ENCODE results near the gene XRCC1. TPM values are rescaled to one million over a fixed set of nuclear protein-coding genes. Genes with fewer than 3 reads are reported as not detected.

The XRCC1 gene
- polyA plus RNA-seq, 1 of the 3 experiments (the other 2 are of a cell fraction): 30.3 TPM

GRCh38 chr19:43522929-43523328, 52.4 kb downstream of the XRCC1 start:
- 81% methylated on average over 5 of the region's 5 CpGs for WGBS (ENCODE audit: low lambda C conversion rate)
- no peaks in the 10 kb centered on the region for H4K20me1 ChIP-seq (ENCODE audit: insufficient read depth)
- no peaks in the 10 kb centered on the region for H3K27me3 ChIP-seq (ENCODE audit: insufficient read depth)
- no peak overlapping the region for H3K9ac ChIP-seq
- no peaks in the 10 kb centered on the region for H3K36me3 ChIP-seq (replicated peaks in 1 of 2; ENCODE audit: control insufficient read depth in 1 of 2, insufficient read depth in 2 of 2, low read length in 1 of 2)
- DNase-seq: no peak
- no peak overlapping the region for H3K4me2 ChIP-seq
- peaks cover 4% of the 10 kb centered on the region for H3F3A ChIP-seq (replicated peaks; ENCODE audit: insufficient read depth)
- POLR2A ChIA-PET: no interaction called here
- CTCF ChIA-PET: interaction anchor here (0.8 to 24.7 kb wide), 2 partner anchors 19 to 83 kb away, joined by 3 to 632 read pairs; no protein-coding TSS in a partner anchor
- no peaks in the 10 kb centered on the region for H3K9me3 ChIP-seq
- TF ChIP-seq SIN3A (IDR thresholded peaks at IDR 0.05; ENCODE audit: borderline replicate concordance, low read depth, low read length) (no peak), TAF1 (IDR thresholded peaks at IDR 0.05; ENCODE audit: borderline replicate concordance, low read depth, low read length) (no peak), CTCF (IDR thresholded peaks at IDR 0.05) (no peak), JUND (IDR thresholded peaks at IDR 0.05) (no peak), ELF1 (IDR thresholded peaks at IDR 0.05) (no peak), EP300 (IDR thresholded peaks at IDR 0.05; ENCODE audit: borderline replicate concordance in 1 of 2, low read depth in 1 of 2, low read length in 1 of 2) (no peak), RXRA (IDR thresholded peaks at IDR 0.05; ENCODE audit: borderline replicate concordance, low read depth) (no peak)
- TF ChIP-seq, protein P1, sequence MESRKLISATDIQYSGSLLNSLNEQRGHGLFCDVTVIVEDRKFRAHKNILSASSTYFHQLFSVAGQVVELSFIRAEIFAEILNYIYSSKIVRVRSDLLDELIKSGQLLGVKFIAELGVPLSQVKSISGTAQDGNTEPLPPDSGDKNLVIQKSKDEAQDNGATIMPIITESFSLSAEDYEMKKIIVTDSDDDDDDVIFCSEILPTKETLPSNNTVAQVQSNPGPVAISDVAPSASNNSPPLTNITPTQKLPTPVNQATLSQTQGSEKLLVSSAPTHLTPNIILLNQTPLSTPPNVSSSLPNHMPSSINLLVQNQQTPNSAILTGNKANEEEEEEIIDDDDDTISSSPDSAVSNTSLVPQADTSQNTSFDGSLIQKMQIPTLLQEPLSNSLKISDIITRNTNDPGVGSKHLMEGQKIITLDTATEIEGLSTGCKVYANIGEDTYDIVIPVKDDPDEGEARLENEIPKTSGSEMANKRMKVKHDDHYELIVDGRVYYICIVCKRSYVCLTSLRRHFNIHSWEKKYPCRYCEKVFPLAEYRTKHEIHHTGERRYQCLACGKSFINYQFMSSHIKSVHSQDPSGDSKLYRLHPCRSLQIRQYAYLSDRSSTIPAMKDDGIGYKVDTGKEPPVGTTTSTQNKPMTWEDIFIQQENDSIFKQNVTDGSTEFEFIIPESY (IDR thresholded peaks at IDR 0.05; ENCODE audit: borderline replicate concordance, low read depth): no peak
- TF ChIP-seq, protein P2, sequence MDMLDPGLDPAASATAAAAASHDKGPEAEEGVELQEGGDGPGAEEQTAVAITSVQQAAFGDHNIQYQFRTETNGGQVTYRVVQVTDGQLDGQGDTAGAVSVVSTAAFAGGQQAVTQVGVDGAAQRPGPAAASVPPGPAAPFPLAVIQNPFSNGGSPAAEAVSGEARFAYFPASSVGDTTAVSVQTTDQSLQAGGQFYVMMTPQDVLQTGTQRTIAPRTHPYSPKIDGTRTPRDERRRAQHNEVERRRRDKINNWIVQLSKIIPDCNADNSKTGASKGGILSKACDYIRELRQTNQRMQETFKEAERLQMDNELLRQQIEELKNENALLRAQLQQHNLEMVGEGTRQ (IDR thresholded peaks at IDR 0.05; ENCODE audit: borderline replicate concordance, low read depth, low read length): no peak
- no peak overlapping the region for H3K27ac ChIP-seq (ENCODE audit: low read depth in 2 of 2, low read length in 1 of 2)
- H2AFZ ChIP-seq (ENCODE audit: low read depth): no peak overlapping the region
- no peak overlapping the region for H3K4me3 ChIP-seq (ENCODE audit: low read depth in 2 of 2, low read length in 1 of 2)
- H3K4me1 ChIP-seq (ENCODE audit: control insufficient read depth in 1 of 2, insufficient read depth in 2 of 2, low read depth in 1 of 2, low read length in 1 of 2): peaks cover 6 to 14% of the 10 kb centered on the region in 2 experiments; a peak in 2 of 4 replicates
- peaks cover 28% of the 10 kb centered on the region for H3K79me2 ChIP-seq (ENCODE audit: insufficient read depth)
- no peaks in the 10 kb centered on the region for H3K9me2 ChIP-seq

DNA sequence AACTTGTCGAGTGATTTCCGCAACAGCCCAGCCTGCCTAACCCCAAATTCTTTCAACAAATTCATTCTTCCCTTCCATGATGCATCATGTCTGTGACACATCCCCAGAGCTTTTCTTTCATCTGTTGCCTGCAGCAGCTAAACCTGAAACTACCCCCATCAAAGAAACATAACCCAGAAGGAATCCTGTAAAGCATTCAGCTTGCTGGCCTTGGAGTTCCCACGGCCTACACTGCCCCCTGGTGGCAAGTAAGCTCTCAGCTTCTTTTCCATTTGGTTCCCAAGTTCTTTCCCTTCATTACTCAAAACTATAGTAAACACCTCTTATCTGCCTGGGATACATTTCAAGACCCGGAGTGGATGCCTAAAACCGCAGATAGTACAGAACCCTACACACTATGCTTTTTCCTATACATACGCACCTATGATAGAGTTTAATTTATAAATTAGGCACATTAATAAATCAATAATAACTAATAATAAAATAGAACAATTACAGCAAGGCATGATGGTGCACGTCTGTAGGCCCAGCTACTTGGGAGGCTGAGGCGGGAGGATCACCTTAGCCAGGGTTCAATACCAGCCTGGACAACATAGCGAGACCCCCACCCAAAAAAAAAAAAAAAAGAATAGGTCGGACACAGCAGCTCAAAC, 55.8 kb downstream of the XRCC1 start:
- H3K36me3 ChIP-seq (replicated peaks in 1 of 2; ENCODE audit: control insufficient read depth in 1 of 2, insufficient read depth in 2 of 2, low read length in 1 of 2): no peaks in the 10 kb centered on the region
- peak; percentile 73 for DNase-seq
- H3K27ac ChIP-seq (ENCODE audit: low read depth in 2 of 2, low read length in 1 of 2): no peak overlapping the region
- H2AFZ ChIP-seq (ENCODE audit: low read depth): no peak overlapping the region
- H3K9me2 ChIP-seq: no peaks in the 10 kb centered on the region
- peak overlapping the region in 1 of 2 experiments; percentile 18; a peak in 1 of 4 replicates for H3K4me3 ChIP-seq (ENCODE audit: low read depth in 2 of 2, low read length in 1 of 2)
- no peak overlapping the region for H3K9ac ChIP-seq
- POLR2A ChIA-PET: interaction anchor here (0.9 kb wide), 1 partner anchor 80 kb away, joined by 4 read pairs; no protein-coding TSS in a partner anchor
- 52% methylated on average over 10 of the region's 10 CpGs for WGBS (ENCODE audit: low lambda C conversion rate)
- no peak overlapping the region for H3K4me2 ChIP-seq
- no peaks in the 10 kb centered on the region; a peak in 1 of 4 replicates for H3K4me1 ChIP-seq (ENCODE audit: control insufficient read depth in 1 of 2, insufficient read depth in 2 of 2, low read depth in 1 of 2, low read length in 1 of 2)
- no peaks in the 10 kb centered on the region for H3K9me3 ChIP-seq
- no peaks in the 10 kb centered on the region for H4K20me1 ChIP-seq (ENCODE audit: insufficient read depth)
- 0 out of 2 replicates have a peak, but pooled peaks cover 4% of the 10 kb centered on the region for H3K79me2 ChIP-seq (ENCODE audit: insufficient read depth)
- H3K27me3 ChIP-seq (ENCODE audit: insufficient read depth): no peaks in the 10 kb centered on the region
- peaks cover 4% of the 10 kb centered on the region for H3F3A ChIP-seq (replicated peaks; ENCODE audit: insufficient read depth)
- CTCF ChIA-PET: interaction anchor here (0.6 to 24.7 kb wide), 35 partner anchors 8 to 133 kb away, joined by 3 to 632 read pairs (median 6); partner anchors contain the start of genes ETHE1, IRGQ, LYPD3 and PHLDB3
- TF ChIP-seq MAX (IDR thresholded peaks at IDR 0.05; ENCODE audit: low read depth) (no peak), FOXJ3 (CRISPR knock-in tag; IDR thresholded peaks at IDR 0.05) (no peak), NFIC (IDR thresholded peaks at IDR 0.05; ENCODE audit: borderline replicate concordance) (no peak), MXI1 (IDR thresholded peaks at IDR 0.05; ENCODE audit: low read depth, low read length) (no peak), TCF12 (IDR thresholded peaks at IDR 0.05) (no peak; the same call in 1 of the 2 replicates), FOSL2 (IDR thresholded peaks at IDR 0.05; ENCODE audit: borderline replicate concordance, low read depth) (peak; percentile 51; the same call in 1 of the 2 replicates), CTCF (IDR thresholded peaks at IDR 0.05) (peak; percentile 93), SMC3 (IDR thresholded peaks at IDR 0.05; ENCODE audit: low read depth, low read length) (peak; percentile 93)
- TF ChIP-seq, protein P3, sequence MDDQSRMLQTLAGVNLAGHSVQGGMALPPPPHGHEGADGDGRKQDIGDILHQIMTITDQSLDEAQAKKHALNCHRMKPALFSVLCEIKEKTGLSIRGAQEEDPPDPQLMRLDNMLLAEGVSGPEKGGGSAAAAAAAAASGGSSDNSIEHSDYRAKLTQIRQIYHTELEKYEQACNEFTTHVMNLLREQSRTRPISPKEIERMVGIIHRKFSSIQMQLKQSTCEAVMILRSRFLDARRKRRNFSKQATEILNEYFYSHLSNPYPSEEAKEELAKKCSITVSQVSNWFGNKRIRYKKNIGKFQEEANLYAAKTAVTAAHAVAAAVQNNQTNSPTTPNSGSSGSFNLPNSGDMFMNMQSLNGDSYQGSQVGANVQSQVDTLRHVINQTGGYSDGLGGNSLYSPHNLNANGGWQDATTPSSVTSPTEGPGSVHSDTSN (IDR thresholded peaks at IDR 0.05): 0 out of 2 replicates have a peak, but pooled peaks have one; percentile 20

All from SK-N-SH (cell line).